SH-SY5Y (cell line): ENCODE data around the gene TATDN2.

Source experiments
- GATA2 ChIP-seq: IDR thresholded peaks from 2 replicates; pipeline ENCODE4 v1.6.1; 2011; ENCODE audit warnings: mild to moderate bottlenecking, low read depth, low read length
- GATA3 ChIP-seq: IDR thresholded peaks from 2 replicates; pipeline ENCODE4 v1.6.1; 2011; ENCODE audit warnings: low read depth, mild to moderate bottlenecking, low read length, moderate library complexity

GRCh38 chr3:10319251-10319650, 71.0 kb downstream of the TATDN2 start:
- no peak for TF ChIP-seq GATA3
- TF ChIP-seq GATA2, result no peak
